Measurements from ENCODE around the gene DKKL1.
"Not testable (repeated sequence)": the region's sequence is repeated elsewhere in the genome, so short reads cannot be mapped to it uniquely, and the experiment has no call there.

The DKKL1 gene

GRCh38 chr19:49363268-49364082 is at the start of gene DKKL1:
DKKL1 (plus strand) TSS chr19:49363877; CDS start chr19:49363999, 122 bp downstream.
- DNase-seq: peak; percentile 95

GRCh38 chr19:49315111-49315510 is 48.6 kb upstream of the DKKL1 start:
- DNase-seq: peak; percentile 66

GRCh38 chr19:49316284-49316683 is 47.4 kb upstream of the DKKL1 start:
- no peak for DNase-seq

- no peak for DNase-seq
Measured at GRCh38 chr19:49318296-49318695, 45.4 kb upstream of the DKKL1 start.

- DNase-seq: no peak
Measured at GRCh38 chr19:49324801-49325576, 38.7 kb upstream of the DKKL1 start, which contains the start of gene SLC6A16. SLC6A16 (minus strand) TSS chr19:49325191; CDS start chr19:49311347, 13,844 bp downstream.

- not testable (repeated sequence) for DNase-seq
Measured at GRCh38 chr19:49325756-49326155, 37.9 kb upstream of the DKKL1 start.

GRCh38 chr19:49326165-49326704 is 37.4 kb upstream of the DKKL1 start:
- DNase-seq: no peak

GRCh38 chr19:49327878-49328544 is 35.7 kb upstream of the DKKL1 start:
- peak; percentile 40 for DNase-seq

- DNase-seq: no peak
Measured at GRCh38 chr19:49328741-49329140, 34.9 kb upstream of the DKKL1 start.

GRCh38 chr19:49331187-49331586 is 32.5 kb upstream of the DKKL1 start:
- not testable (repeated sequence) for DNase-seq

- DNase-seq: peak; percentile 87
Measured at GRCh38 chr19:49331616-49332055, 32.0 kb upstream of the DKKL1 start.

GRCh38 chr19:49332691-49333417 is 30.8 kb upstream of the DKKL1 start:
- not testable (repeated sequence) for DNase-seq

GRCh38 chr19:49333418-49333805 is 30.3 kb upstream of the DKKL1 start:
- no peak for DNase-seq

GRCh38 chr19:49333811-49334288 is 29.8 kb upstream of the DKKL1 start:
- DNase-seq: no peak

- DNase-seq: no peak
Measured at GRCh38 chr19:49335071-49335783, 28.4 kb upstream of the DKKL1 start, which contains the start of gene CD37. CD37 (plus strand) TSS chr19:49335406; CDS start chr19:49335541, 135 bp downstream.

GRCh38 chr19:49335784-49336481 is 27.7 kb upstream of the DKKL1 start:
- no peak for DNase-seq

- no peak for DNase-seq
Measured at GRCh38 chr19:49336482-49337266, 27.0 kb upstream of the DKKL1 start.

GRCh38 chr19:49337267-49338022 is 26.2 kb upstream of the DKKL1 start:
- no peak for DNase-seq
